ENCODE measurements around the gene REEP2. TPM values are rescaled to one million over a fixed set of nuclear protein-coding genes. Genes with fewer than 3 reads are reported as not detected.

Gene REEP2
- total and polyA plus RNA-seq, 5 donors from 2014 or later = 0.21 to 0.52 TPM; not detected in 3

- H3K4me3 Mint-ChIP-seq = peak overlapping the region; percentile 89 to 99 (median 93)
- H3K36me3 Mint-ChIP-seq = peaks cover 13% of the 10 kb centered on the region
- H3K27ac Mint-ChIP-seq = peak overlapping the region; percentile 14 to 92 (median 91)
- DNase-seq (peak; percentile 94 to 99 (median 98)), ATAC-seq (ENCODE audit: low read depth in 2 of 2) (peak; percentile 74 to 75)
- peaks cover 0 to 3% (median 0%) of the 10 kb centered on the region in 7 donors for H3K9me3 Mint-ChIP-seq
- no peaks in the 10 kb centered on the region for H3K27me3 Mint-ChIP-seq
- peaks cover 8 to 46% (median 32%) of the 10 kb centered on the region in 4 donors for H3K4me1 Mint-ChIP-seq
- peak overlapping the region; percentile 72 for H3K4me3 ChIP-seq (ENCODE audit: low read depth, low read length)
- peaks cover 7% of the 10 kb centered on the region for H3K36me3 ChIP-seq (ENCODE audit: control insufficient read depth, insufficient read depth, low read length)
- no peaks in the 10 kb centered on the region for H3K27me3 ChIP-seq (ENCODE audit: control insufficient read depth, insufficient read depth, low read length)
- H3K9me3 ChIP-seq (ENCODE audit: control insufficient read depth in 2 of 2, low read length in 2 of 2) = no peaks in the 10 kb centered on the region
- H3K4me1 ChIP-seq (ENCODE audit: control insufficient read depth, insufficient read depth, low read length, poor library complexity, severe bottlenecking) = peaks cover 49% of the 10 kb centered on the region
- H3K27ac ChIP-seq (ENCODE audit: insufficient read depth, low read length, poor library complexity, severe bottlenecking) = peak overlapping the region; percentile 98
Observed at GRCh38 chr5:138464388-138465260, 25.8 kb downstream of the REEP2 start.

DNA sequence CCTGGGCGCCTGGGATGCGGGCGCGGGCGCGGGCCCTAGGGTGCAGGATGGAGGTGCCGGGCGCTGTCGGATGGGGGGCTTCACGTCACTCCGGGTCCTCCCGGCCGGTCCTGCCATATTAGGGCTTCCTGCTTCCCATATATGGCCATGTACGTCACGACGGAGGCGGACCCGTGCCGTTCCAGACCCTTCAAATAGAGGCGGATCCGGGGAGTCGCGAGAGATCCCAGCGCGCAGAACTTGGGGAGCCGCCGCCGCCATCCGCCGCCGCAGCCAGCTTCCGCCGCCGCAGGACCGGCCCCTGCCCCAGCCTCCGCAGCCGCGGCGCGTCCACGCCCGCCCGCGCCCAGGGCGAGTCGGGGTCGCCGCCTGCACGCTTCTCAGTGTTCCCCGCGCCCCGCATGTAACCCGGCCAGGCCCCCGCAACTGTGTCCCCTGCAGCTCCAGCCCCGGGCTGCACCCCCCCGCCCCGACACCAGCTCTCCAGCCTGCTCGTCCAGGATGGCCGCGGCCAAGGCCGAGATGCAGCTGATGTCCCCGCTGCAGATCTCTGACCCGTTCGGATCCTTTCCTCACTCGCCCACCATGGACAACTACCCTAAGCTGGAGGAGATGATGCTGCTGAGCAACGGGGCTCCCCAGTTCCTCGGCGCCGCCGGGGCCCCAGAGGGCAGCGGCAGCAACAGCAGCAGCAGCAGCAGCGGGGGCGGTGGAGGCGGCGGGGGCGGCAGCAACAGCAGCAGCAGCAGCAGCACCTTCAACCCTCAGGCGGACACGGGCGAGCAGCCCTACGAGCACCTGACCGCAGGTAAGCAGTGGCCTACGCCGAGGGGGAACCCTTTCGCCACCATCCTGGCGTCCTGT, 26.6 kb downstream of the REEP2 start, which contains the start of gene EGR1:
EGR1 (plus strand) TSS at position 219 of the 864 bp plus-strand sequence; CDS start at position 502, 283 bp downstream.
- H3K9me3 Mint-ChIP-seq = peaks cover 0 to 3% (median 0%) of the 10 kb centered on the region in 7 donors
- peaks cover 13% of the 10 kb centered on the region for H3K36me3 Mint-ChIP-seq
- ATAC-seq (ENCODE audit: low read depth in 2 of 2) (peak; percentile 66 to 69), DNase-seq (peak; percentile 94 to 97 (median 96))
- Histone ChIP-seq H3K4me3 (ENCODE audit: low read depth, low read length) (peak within 1 kb of the TSS; percentile 79), H3K36me3 (ENCODE audit: control insufficient read depth, insufficient read depth, low read length) (peaks cover 7% of the 10 kb centered on the region), H3K27ac (ENCODE audit: insufficient read depth, low read length, poor library complexity, severe bottlenecking) (peak within 1 kb of the TSS; percentile 98), H3K4me1 (ENCODE audit: control insufficient read depth, insufficient read depth, low read length, poor library complexity, severe bottlenecking) (peaks cover 40% of the 10 kb centered on the region), H3K27me3 (ENCODE audit: control insufficient read depth, insufficient read depth, low read length) (no peaks in the 10 kb centered on the region), H3K9me3 (ENCODE audit: control insufficient read depth in 2 of 2, low read length in 2 of 2) (no peaks in the 10 kb centered on the region)
- peaks cover 10 to 37% (median 29%) of the 10 kb centered on the region in 4 donors for H3K4me1 Mint-ChIP-seq
- H3K4me3 Mint-ChIP-seq = peak within 1 kb of the TSS; percentile 89 to 99 (median 93)
- peak within 1 kb of the TSS; percentile 14 to 92 (median 91) for H3K27ac Mint-ChIP-seq
- H3K27me3 Mint-ChIP-seq = no peaks in the 10 kb centered on the region

DNA sequence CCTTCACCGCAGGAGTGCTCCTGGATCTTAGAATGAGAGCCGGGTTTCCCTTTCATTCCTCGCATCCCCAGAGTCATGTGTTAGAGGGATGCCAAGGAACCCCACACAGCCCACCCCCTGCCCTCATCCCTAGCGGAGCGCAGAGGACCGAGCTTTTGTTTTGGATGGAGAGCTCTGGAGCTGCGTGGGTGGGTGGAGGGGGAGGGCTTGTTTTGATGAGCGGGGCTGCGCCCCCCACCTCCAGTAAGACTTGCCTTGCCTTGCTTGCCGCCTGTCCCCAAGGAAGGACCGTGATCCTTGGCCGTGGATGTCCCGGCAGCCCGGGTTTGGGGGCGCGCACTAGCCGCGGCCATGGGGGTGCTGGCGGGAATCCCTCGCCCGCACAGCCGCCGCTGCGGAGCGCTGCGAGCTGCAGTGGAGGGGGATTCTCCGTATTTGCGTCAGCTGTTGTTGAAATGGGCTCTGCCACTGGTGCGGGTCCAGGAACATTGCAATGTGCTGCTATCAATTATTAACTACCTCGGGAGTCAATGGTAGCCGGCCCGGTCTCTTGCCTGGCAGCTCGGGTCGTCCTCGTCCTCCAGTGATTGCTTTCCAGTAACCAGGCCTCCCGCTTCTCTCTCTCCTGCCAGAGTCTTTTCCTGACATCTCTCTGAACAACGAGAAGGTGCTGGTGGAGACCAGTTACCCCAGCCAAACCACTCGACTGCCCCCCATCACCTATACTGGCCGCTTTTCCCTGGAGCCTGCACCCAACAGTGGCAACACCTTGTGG, 27.5 kb downstream of the REEP2 start:
- H3K36me3 ChIP-seq (ENCODE audit: control insufficient read depth, insufficient read depth, low read length) = peaks cover 7% of the 10 kb centered on the region
- peaks cover 13% of the 10 kb centered on the region for H3K36me3 Mint-ChIP-seq
- peak overlapping the region in 2 of 3 donors; percentile 75 to 87 for H3K27ac Mint-ChIP-seq

GRCh38 chr5:138466900-138467710, 28.2 kb downstream of the REEP2 start:
- Mint-ChIP-seq H3K27me3 (no peaks in the 10 kb centered on the region), H3K36me3 (peaks cover 13% of the 10 kb centered on the region), H3K4me3 (peak overlapping the region; percentile 86 to 99 (median 90)), H3K27ac (peak overlapping the region; percentile 58 to 87 (median 75)), H3K9me3 (peaks cover 0 to 3% (median 0%) of the 10 kb centered on the region in 7 donors), H3K4me1 (peaks cover 4 to 27% (median 22%) of the 10 kb centered on the region in 4 donors)
- ATAC-seq (ENCODE audit: low read depth in 2 of 2) (no peak), DNase-seq (peak in 1 of 3 donors; percentile 18)
- Histone ChIP-seq H3K36me3 (ENCODE audit: control insufficient read depth, insufficient read depth, low read length) (peaks cover 7% of the 10 kb centered on the region), H3K4me1 (ENCODE audit: control insufficient read depth, insufficient read depth, low read length, poor library complexity, severe bottlenecking) (peaks cover 39% of the 10 kb centered on the region), H3K27ac (ENCODE audit: insufficient read depth, low read length, poor library complexity, severe bottlenecking) (no peak overlapping the region), H3K9me3 (ENCODE audit: control insufficient read depth in 2 of 2, low read length in 2 of 2) (no peaks in the 10 kb centered on the region), H3K4me3 (ENCODE audit: low read depth, low read length) (peak overlapping the region; percentile 79), H3K27me3 (ENCODE audit: control insufficient read depth, insufficient read depth, low read length) (no peaks in the 10 kb centered on the region)

More for the DNA sequence above, 27.5 kb downstream of the REEP2 start:
- ATAC-seq (ENCODE audit: low read depth in 2 of 2) (no peak), DNase-seq (peak; percentile 10 to 30 (median 20))
- Histone ChIP-seq H3K27me3 (ENCODE audit: control insufficient read depth, insufficient read depth, low read length) (no peaks in the 10 kb centered on the region), H3K4me3 (ENCODE audit: low read depth, low read length) (peak overlapping the region; percentile 79), H3K4me1 (ENCODE audit: control insufficient read depth, insufficient read depth, low read length, poor library complexity, severe bottlenecking) (peaks cover 39% of the 10 kb centered on the region), H3K27ac (ENCODE audit: insufficient read depth, low read length, poor library complexity, severe bottlenecking) (peak overlapping the region; percentile 43), H3K9me3 (ENCODE audit: control insufficient read depth in 2 of 2, low read length in 2 of 2) (no peaks in the 10 kb centered on the region)
- Mint-ChIP-seq H3K27me3 (no peaks in the 10 kb centered on the region), H3K4me1 (peaks cover 4 to 31% (median 22%) of the 10 kb centered on the region in 4 donors), H3K9me3 (peaks cover 0 to 3% (median 0%) of the 10 kb centered on the region in 7 donors), H3K4me3 (peak overlapping the region; percentile 87 to 99 (median 92))

DNA sequence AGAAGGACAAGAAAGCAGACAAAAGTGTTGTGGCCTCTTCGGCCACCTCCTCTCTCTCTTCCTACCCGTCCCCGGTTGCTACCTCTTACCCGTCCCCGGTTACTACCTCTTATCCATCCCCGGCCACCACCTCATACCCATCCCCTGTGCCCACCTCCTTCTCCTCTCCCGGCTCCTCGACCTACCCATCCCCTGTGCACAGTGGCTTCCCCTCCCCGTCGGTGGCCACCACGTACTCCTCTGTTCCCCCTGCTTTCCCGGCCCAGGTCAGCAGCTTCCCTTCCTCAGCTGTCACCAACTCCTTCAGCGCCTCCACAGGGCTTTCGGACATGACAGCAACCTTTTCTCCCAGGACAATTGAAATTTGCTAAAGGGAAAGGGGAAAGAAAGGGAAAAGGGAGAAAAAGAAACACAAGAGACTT, 28.9 kb downstream of the REEP2 start:
- Mint-ChIP-seq H3K4me3 (peak overlapping the region; percentile 86 to 99 (median 90)), H3K4me1 (peaks cover 4 to 27% (median 22%) of the 10 kb centered on the region in 4 donors), H3K9me3 (peaks cover 0 to 3% (median 0%) of the 10 kb centered on the region in 7 donors), H3K27ac (peak overlapping the region; percentile 58 to 87 (median 75)), H3K36me3 (peaks cover 13% of the 10 kb centered on the region), H3K27me3 (no peaks in the 10 kb centered on the region)
- peaks cover 7% of the 10 kb centered on the region for H3K36me3 ChIP-seq (ENCODE audit: control insufficient read depth, insufficient read depth, low read length)
- no peak overlapping the region for H3K4me3 ChIP-seq (ENCODE audit: low read depth, low read length)
- ATAC-seq (ENCODE audit: low read depth in 2 of 2) (no peak), DNase-seq (no peak)
- no peak overlapping the region for H3K27ac ChIP-seq (ENCODE audit: insufficient read depth, low read length, poor library complexity, severe bottlenecking)
- H3K4me1 ChIP-seq (ENCODE audit: control insufficient read depth, insufficient read depth, low read length, poor library complexity, severe bottlenecking) = peaks cover 39% of the 10 kb centered on the region
- no peaks in the 10 kb centered on the region for H3K9me3 ChIP-seq (ENCODE audit: control insufficient read depth in 2 of 2, low read length in 2 of 2)
- H3K27me3 ChIP-seq (ENCODE audit: control insufficient read depth, insufficient read depth, low read length) = no peaks in the 10 kb centered on the region

- Histone ChIP-seq H3K9me3 (ENCODE audit: control insufficient read depth in 2 of 2, low read length in 2 of 2) (no peaks in the 10 kb centered on the region), H3K4me1 (ENCODE audit: control insufficient read depth, insufficient read depth, low read length, poor library complexity, severe bottlenecking) (peaks cover 35% of the 10 kb centered on the region), H3K4me3 (ENCODE audit: low read depth, low read length) (no peak overlapping the region), H3K27ac (ENCODE audit: insufficient read depth, low read length, poor library complexity, severe bottlenecking) (no peak overlapping the region), H3K36me3 (ENCODE audit: control insufficient read depth, insufficient read depth, low read length) (peaks cover 7% of the 10 kb centered on the region), H3K27me3 (ENCODE audit: control insufficient read depth, insufficient read depth, low read length) (no peaks in the 10 kb centered on the region)
- ATAC-seq (ENCODE audit: low read depth in 2 of 2) (no peak), DNase-seq (no peak)
- H3K27ac Mint-ChIP-seq = no peak overlapping the region
- H3K4me3 Mint-ChIP-seq = peak overlapping the region; percentile 62 to 99 (median 69)
- no peaks in the 10 kb centered on the region for H3K27me3 Mint-ChIP-seq
- peaks cover 13% of the 10 kb centered on the region for H3K36me3 Mint-ChIP-seq
- peaks cover 4 to 27% (median 22%) of the 10 kb centered on the region in 4 donors for H3K4me1 Mint-ChIP-seq
- peaks cover 0 to 3% (median 0%) of the 10 kb centered on the region in 7 donors for H3K9me3 Mint-ChIP-seq
Observed at GRCh38 chr5:138468133-138468965, 29.5 kb downstream of the REEP2 start.
